Nephron progenitor cell (in vitro differentiated cells): ENCODE measurements around the gene CDCP2.

ENCODE experiments used
- DNase-seq: peaks from one replicate; pipeline ENCODE4 v3.0.0; 2021
- H3K27ac Mint-ChIP-seq: 2 replicates; pipeline ENCODE4 v1.8.0; 2021; ENCODE audit warnings: mild to moderate bottlenecking, moderate library complexity, mixed read lengths
- H3K27me3 Mint-ChIP-seq: 2 replicates; pipeline ENCODE4 v1.8.0; 2021; ENCODE audit warnings: mild to moderate bottlenecking, low read depth, mixed read lengths; ENCODE audit not compliant: poor library complexity
- H3K36me3 Mint-ChIP-seq: 2 replicates; pipeline ENCODE4 v1.8.0; 2021; ENCODE audit warnings: low read depth, mixed read lengths
- H3K4me1 Mint-ChIP-seq: 2 replicates; pipeline ENCODE4 v1.8.0; 2021; ENCODE audit warnings: mixed read lengths
- H3K4me3 Mint-ChIP-seq: 2 replicates; pipeline ENCODE4 v1.8.0; 2021; ENCODE audit warnings: mild to moderate bottlenecking, moderate library complexity, mixed read lengths
- H3K9me3 Mint-ChIP-seq: 2 replicates; pipeline ENCODE4 v1.8.0; 2021; ENCODE audit warnings: mild to moderate bottlenecking, moderate library complexity, mixed read lengths
- TF ChIP-seq, protein P1 (sequence below): fragments of 200-600 bp; sonication (generic); IDR thresholded peaks from 2 replicates; pipeline ENCODE4 v1.5.0; 2021; ENCODE audit warnings: antibody characterized with exemption

The CDCP2 gene

GRCh38 chr1:54139711-54140110, 13.1 kb downstream of the CDCP2 start:
- TF ChIP-seq, protein P1, sequence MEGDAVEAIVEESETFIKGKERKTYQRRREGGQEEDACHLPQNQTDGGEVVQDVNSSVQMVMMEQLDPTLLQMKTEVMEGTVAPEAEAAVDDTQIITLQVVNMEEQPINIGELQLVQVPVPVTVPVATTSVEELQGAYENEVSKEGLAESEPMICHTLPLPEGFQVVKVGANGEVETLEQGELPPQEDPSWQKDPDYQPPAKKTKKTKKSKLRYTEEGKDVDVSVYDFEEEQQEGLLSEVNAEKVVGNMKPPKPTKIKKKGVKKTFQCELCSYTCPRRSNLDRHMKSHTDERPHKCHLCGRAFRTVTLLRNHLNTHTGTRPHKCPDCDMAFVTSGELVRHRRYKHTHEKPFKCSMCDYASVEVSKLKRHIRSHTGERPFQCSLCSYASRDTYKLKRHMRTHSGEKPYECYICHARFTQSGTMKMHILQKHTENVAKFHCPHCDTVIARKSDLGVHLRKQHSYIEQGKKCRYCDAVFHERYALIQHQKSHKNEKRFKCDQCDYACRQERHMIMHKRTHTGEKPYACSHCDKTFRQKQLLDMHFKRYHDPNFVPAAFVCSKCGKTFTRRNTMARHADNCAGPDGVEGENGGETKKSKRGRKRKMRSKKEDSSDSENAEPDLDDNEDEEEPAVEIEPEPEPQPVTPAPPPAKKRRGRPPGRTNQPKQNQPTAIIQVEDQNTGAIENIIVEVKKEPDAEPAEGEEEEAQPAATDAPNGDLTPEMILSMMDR, result no peak
- H3K4me1 Mint-ChIP-seq, result peaks cover 46% of the 10 kb centered on the region
- H3K4me3 Mint-ChIP-seq, result no peak overlapping the region
- no peak for DNase-seq
- H3K9me3 Mint-ChIP-seq, result no peaks in the 10 kb centered on the region
- no peaks in the 10 kb centered on the region for H3K36me3 Mint-ChIP-seq
- H3K27me3 Mint-ChIP-seq, result peaks cover 15% of the 10 kb centered on the region
- H3K27ac Mint-ChIP-seq, result no peak overlapping the region

- TF ChIP-seq, protein P1, result no peak
- DNase-seq, result no peak
- Mint-ChIP-seq H3K36me3 (no peaks in the 10 kb centered on the region), H3K27me3 (peaks cover 10% of the 10 kb centered on the region), H3K27ac (no peak overlapping the region), H3K4me3 (no peak overlapping the region), H3K4me1 (peaks cover 54% of the 10 kb centered on the region), H3K9me3 (no peaks in the 10 kb centered on the region)
Observed at GRCh38 chr1:54138994-54139393, 13.8 kb downstream of the CDCP2 start.

- Mint-ChIP-seq H3K4me3 (peak overlapping the region; percentile 16), H3K9me3 (no peaks in the 10 kb centered on the region), H3K27ac (peak overlapping the region; percentile 85), H3K4me1 (peaks cover 56% of the 10 kb centered on the region), H3K36me3 (no peaks in the 10 kb centered on the region), H3K27me3 (peaks cover 13% of the 10 kb centered on the region)
- TF ChIP-seq, protein P1, result no peak
- peak; percentile 44 for DNase-seq
Observed at GRCh38 chr1:54137534-54138061, 15.2 kb downstream of the CDCP2 start.

DNA sequence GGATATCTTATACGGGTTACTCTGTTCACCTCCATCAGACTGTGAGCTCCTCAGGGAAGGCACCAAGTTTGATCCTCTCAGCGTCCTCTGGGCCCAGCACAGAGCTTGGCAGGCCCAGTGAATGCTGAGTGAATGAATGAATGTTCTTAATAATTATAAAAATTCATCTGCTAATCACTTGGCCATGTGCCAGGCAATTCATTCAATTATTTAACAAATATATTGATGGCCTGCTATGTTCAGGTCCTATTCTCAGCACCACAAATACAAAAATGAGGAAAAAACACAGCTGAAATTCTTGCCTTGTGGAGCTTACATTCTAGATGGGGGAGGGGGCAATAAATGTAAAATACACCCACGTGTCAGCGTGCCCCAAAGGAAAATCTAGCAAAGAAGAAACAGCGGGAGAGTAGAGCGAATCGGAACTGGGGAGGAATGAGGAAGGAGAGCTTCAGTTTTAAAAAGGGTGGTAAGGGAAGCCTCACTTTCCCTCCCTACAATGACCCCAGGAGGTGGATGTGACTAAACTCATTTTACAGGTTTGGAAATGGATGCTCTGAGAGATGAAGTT, 15.8 kb downstream of the CDCP2 start:
- no peak for DNase-seq
- H3K27me3 Mint-ChIP-seq, result peaks cover 19% of the 10 kb centered on the region
- H3K36me3 Mint-ChIP-seq, result no peaks in the 10 kb centered on the region
- peaks cover 54% of the 10 kb centered on the region for H3K4me1 Mint-ChIP-seq
- H3K9me3 Mint-ChIP-seq, result no peaks in the 10 kb centered on the region
- TF ChIP-seq, protein P1, result no peak
- H3K27ac Mint-ChIP-seq, result peak overlapping the region; percentile 85
- peak overlapping the region; percentile 16 for H3K4me3 Mint-ChIP-seq

DNA sequence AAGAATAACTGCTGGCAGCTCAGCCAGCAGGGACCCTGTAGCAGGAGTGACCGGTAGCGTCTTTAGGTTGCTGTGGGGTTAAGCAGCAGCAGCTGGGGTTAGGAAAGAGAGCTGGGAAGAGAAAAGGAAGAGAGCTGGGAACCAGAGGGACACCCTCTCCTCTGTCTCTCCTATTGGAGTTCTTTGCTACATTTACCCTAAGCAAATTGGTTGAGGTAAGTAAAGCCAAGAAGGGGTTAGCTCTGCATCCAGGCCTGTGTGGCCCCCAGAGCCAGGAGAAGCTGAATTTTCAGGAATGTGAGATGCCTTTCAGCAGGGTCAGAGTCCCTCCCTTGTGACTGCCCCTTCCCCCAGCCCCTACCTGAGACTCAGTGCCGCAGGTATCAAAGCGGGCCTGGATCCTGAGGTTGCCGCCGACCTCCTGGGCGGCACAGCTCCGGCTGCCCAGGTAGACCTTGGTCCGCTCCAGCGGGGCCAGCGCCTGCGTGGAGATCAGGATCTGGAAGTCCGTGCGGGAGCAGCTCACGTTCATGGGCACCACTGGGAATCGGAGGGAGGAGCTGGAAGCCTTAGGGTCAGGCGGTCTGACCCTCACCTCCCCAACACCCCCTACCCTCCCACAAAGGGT, 16.4 kb downstream of the CDCP2 start:
- Mint-ChIP-seq H3K9me3 (no peaks in the 10 kb centered on the region), H3K36me3 (no peaks in the 10 kb centered on the region), H3K27me3 (peaks cover 17% of the 10 kb centered on the region), H3K27ac (peak overlapping the region; percentile 71), H3K4me3 (peak overlapping the region; percentile 58), H3K4me1 (peaks cover 47% of the 10 kb centered on the region)
- no peak for DNase-seq
- TF ChIP-seq, protein P1, result no peak
